ENCODE data around the gene OAS3. TPM values are rescaled to one million over a fixed set of nuclear protein-coding genes. Genes with fewer than 3 reads are reported as not detected.

The OAS3 gene, protein sequence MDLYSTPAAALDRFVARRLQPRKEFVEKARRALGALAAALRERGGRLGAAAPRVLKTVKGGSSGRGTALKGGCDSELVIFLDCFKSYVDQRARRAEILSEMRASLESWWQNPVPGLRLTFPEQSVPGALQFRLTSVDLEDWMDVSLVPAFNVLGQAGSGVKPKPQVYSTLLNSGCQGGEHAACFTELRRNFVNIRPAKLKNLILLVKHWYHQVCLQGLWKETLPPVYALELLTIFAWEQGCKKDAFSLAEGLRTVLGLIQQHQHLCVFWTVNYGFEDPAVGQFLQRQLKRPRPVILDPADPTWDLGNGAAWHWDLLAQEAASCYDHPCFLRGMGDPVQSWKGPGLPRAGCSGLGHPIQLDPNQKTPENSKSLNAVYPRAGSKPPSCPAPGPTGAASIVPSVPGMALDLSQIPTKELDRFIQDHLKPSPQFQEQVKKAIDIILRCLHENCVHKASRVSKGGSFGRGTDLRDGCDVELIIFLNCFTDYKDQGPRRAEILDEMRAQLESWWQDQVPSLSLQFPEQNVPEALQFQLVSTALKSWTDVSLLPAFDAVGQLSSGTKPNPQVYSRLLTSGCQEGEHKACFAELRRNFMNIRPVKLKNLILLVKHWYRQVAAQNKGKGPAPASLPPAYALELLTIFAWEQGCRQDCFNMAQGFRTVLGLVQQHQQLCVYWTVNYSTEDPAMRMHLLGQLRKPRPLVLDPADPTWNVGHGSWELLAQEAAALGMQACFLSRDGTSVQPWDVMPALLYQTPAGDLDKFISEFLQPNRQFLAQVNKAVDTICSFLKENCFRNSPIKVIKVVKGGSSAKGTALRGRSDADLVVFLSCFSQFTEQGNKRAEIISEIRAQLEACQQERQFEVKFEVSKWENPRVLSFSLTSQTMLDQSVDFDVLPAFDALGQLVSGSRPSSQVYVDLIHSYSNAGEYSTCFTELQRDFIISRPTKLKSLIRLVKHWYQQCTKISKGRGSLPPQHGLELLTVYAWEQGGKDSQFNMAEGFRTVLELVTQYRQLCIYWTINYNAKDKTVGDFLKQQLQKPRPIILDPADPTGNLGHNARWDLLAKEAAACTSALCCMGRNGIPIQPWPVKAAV
- 10 to 100 TPM in 1 of 3 donors, 1 to 10 TPM in 2; 2.2 to 16.7 (median 9.0) TPM for polyA plus RNA-seq

DNA sequence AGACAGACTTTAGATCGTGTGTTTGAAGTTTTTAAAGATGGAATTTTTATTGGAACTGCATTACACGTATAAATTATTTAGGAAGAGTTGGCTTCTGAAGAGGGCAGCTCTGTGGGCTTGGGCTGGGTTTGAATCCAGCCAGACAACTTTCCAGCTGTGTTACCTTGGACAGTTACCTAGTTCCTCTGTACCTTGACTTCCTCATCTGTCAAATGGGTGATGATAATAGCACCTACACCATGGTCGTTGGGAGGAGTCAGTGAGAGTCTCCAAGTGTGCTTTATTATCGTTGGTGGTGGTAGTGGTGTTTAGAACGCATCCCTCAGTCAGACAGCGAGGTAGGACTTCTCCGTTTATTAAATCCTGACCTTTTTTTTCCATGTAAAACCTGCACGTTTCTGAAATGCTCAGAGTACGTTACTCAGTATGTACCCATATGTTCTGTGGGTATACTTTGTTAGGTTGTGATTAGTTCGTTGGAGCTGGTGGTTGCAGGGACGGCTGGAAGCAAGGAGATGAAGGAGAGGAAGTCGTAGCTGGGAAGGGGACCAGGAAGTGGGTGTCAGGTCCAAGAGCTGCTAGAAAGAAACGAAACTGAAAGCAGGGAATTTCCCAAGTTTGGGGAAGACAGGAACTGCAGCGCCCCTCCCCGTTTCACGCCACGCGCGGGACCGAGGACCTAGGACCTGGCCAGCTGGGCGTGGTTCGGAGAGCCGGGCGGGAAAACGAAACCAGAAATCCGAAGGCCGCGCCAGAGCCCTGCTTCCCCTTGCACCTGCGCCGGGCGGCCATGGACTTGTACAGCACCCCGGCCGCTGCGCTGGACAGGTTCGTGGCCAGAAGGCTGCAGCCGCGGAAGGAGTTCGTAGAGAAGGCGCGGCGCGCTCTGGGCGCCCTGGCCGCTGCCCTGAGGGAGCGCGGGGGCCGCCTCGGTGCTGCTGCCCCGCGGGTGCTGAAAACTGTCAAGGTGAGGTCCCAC, at the start of gene OAS3:
Gene OAS3 (plus strand): TSS at position 734 of the 979 bp plus-strand sequence. CDS start 57 bp downstream, at position 791.
- Mint-ChIP-seq H3K9me3 (no peaks in the 10 kb centered on the region), H3K27ac (peak within 1 kb of the TSS; percentile 87 to 95 (median 90)), H3K4me1 (peaks cover 30 to 37% of the 10 kb centered on the region in 2 donors), H3K4me3 (peak within 1 kb of the TSS; percentile 91 to 95 (median 94)), H3K36me3 (peaks cover 0 to 4% (median 0%) of the 10 kb centered on the region in 3 donors), H3K27me3 (ENCODE audit: low read depth in 3 of 3) (no peaks in the 10 kb centered on the region)
- DNase-seq: peak; percentile 59 to 64 (median 62)

DNA sequence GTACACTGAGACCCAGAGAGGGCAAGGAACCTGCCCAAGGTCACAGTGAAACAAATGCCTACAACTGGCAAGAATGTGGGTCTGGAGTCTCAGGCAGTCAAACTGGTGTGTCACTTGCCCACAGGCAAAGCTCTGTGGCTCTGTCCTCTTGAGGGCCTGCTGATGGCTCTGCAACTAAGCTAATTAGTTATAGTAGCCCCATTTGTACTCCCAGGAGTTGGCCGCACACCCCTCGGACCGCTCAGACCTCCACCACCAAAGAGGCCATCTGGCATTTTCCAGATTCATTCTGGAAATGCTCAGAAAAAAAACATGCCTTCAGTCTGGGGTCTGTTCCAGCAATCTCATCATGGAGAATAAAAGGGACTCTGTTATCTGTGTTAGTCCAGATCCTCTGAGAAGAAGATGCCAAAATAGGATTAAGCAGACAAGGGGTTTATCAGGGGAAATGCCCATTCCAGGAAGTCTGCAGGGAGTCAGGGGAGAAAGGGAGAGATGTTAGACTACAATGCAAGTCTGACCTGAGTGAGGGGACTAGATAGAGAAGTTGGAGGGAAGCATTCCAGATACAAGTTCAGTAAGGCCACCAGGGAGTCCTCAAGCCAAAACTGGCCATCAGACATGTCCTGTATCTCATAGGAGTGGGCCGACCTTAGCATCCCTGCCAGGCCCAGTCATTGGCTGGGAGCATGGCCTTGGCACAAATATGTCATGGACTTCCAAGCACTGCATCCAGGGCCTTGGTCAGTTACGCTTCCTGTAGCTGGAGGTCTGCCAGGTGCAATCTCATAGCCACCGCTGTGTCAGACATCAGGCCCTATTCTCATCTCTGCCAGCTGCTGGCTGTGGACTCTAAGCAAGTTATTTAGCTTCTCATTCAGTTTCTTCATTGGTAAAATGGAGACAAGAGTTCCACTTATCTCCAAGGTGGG, 46.9 kb upstream of the OAS3 start:
- Mint-ChIP-seq H3K36me3 (peaks cover 0 to 3% (median 0%) of the 10 kb centered on the region in 3 donors), H3K9me3 (no peaks in the 10 kb centered on the region), H3K27ac (no peak overlapping the region), H3K4me1 (no peaks in the 10 kb centered on the region), H3K4me3 (no peak overlapping the region), H3K27me3 (ENCODE audit: low read depth in 3 of 3) (peaks cover 0 to 8% (median 8%) of the 10 kb centered on the region in 3 donors)
- DNase-seq: no peak

DNA sequence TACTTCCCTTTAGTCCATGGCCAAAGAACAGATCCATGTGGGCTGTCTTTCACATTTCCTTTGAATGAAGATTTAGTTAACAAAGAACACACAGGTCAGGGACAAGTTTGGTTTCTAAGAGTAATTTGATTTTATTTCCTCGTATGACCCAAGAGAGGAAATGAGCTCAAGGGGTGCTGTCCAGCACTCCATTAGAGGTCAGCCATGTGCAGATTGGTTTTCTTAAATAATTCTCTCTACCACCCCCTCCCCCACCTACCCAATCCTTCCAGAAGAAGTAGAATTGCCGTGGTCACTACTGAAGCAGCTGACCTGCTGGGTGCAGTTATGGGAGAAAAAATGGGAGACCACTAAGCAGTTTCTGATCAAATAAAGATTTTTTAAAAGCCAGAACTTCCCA, 45.4 kb upstream of the OAS3 start:
- Mint-ChIP-seq H3K27ac (no peak overlapping the region), H3K4me1 (no peaks in the 10 kb centered on the region), H3K27me3 (ENCODE audit: low read depth in 3 of 3) (peaks cover 0 to 10% (median 10%) of the 10 kb centered on the region in 3 donors), H3K4me3 (no peak overlapping the region), H3K9me3 (no peaks in the 10 kb centered on the region), H3K36me3 (no peaks in the 10 kb centered on the region)
- DNase-seq: no peak

DNA sequence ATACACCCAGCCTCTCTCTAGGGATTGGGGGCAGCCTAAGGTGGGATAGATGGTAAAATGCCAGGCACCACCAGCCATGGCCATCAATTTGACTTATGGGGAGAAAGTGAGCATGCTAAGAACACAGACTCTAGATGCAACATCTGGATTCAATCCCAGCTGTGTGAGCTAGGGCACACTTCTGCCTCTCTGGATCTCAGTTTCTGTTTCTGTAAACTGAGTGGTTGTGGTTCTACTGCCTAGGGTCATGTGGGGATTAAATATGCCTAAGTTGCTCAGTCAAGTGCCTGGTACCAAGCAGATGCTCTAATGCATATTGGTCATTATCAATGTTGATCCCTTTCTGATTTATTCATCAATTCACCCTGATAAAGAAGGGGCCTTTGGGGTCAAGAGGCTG, 44.1 kb upstream of the OAS3 start:
- Mint-ChIP-seq H3K36me3 (no peaks in the 10 kb centered on the region), H3K27me3 (ENCODE audit: low read depth in 3 of 3) (peaks cover 0 to 12% (median 10%) of the 10 kb centered on the region in 3 donors)
- no peak for DNase-seq

DNA sequence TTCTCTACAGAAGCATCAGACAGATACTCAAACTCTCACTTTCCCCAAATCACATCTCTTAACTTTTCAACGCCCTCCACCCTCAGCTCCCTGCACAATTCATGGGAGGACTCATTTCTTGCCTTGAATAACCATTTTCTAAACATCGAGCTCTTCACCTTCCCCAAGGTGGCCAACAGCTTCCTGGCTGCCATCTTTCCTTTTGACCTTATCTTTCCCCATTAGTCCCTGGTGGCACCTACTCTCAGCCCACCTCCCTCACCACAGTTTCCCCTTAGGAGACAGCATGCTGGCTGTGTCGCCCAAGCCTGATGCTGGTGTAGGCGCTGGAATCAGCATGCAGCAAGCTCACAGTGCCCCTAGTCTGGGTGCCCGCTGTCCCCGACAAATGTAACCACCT, 39.9 kb upstream of the OAS3 start:
- Mint-ChIP-seq H3K4me3 (no peak overlapping the region), H3K27me3 (ENCODE audit: low read depth in 3 of 3) (peaks cover 0 to 7% (median 6%) of the 10 kb centered on the region in 3 donors), H3K4me1 (peaks cover 2 to 6% of the 10 kb centered on the region in 2 donors), H3K9me3 (no peaks in the 10 kb centered on the region), H3K36me3 (no peaks in the 10 kb centered on the region), H3K27ac (no peak overlapping the region)
- no peak for DNase-seq

More for the DNA sequence above, 44.1 kb upstream of the OAS3 start:
- H3K4me1 Mint-ChIP-seq: no peaks in the 10 kb centered on the region
- H3K9me3 Mint-ChIP-seq: no peaks in the 10 kb centered on the region
- no peak overlapping the region for H3K4me3 Mint-ChIP-seq
- H3K27ac Mint-ChIP-seq: no peak overlapping the region

DNA sequence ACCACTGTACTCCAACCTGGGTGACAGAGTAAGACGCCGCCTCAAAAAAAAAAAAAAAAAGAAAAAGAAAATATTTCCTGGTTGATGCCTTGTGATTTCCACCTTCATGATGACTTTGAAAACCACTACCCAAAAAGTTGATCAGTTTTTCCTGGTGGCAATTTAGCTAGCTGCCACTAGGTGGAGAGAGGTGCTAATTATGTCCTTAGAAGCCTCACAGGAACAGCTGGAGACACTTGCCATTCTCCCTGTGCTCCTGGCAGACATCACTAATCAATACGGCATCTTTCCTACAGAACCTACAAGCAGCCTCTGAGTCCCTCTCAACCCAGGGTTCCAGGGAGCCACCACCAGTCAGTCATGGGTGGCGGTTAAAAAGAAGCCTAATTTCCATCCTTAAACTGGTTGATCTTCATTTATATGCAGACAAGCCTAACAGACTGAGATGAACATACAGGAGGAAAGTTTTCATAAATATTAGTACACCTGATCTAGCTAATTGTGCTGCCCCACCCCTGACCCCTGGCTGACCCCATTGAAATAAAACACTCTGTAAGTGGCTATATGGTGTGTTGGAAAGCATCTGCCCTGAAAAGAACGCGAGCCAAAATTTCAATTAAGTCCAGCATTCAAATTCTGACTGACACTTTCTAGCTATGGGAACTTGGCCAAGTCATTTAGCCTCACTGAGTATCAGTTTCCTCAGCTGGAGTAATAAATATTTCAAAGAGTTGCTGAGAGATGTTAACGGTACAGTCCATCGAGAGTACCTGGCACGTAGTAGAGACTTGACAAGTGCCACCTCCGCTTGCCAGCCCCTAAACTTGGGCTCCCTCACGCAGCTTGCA, 37.8 kb upstream of the OAS3 start:
- H3K27me3 Mint-ChIP-seq (ENCODE audit: low read depth in 3 of 3): peaks cover 0 to 7% (median 4%) of the 10 kb centered on the region in 3 donors
- no peak overlapping the region for H3K27ac Mint-ChIP-seq
- H3K4me1 Mint-ChIP-seq: peaks cover 4 to 18% of the 10 kb centered on the region in 2 donors
- no peaks in the 10 kb centered on the region for H3K36me3 Mint-ChIP-seq
- no peaks in the 10 kb centered on the region for H3K9me3 Mint-ChIP-seq
- H3K4me3 Mint-ChIP-seq: no peak overlapping the region
- DNase-seq: peak; percentile 16 to 34 (median 22)

DNA sequence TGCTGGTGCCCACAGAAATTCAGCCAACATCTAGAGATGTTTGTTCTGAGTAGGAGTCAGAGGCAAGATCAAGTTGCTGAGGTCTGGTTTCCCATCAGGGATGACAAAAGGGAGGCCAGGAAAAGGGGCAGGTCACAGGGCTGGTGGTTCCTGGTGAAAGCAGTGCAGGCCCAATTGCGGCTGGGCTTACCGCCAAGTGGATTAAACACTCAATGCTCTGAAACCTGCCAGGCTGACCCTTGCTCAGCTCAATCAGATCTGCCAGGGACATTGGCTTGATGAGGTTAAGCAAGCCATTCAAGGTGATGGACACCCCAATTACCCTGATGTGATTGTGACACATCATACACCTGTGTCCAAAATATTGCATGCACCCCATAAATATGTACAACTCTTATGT, 37.0 kb upstream of the OAS3 start:
- H3K4me1 Mint-ChIP-seq: peaks cover 4 to 23% of the 10 kb centered on the region in 2 donors
- no peak overlapping the region for H3K4me3 Mint-ChIP-seq
- DNase-seq: no peak
- no peaks in the 10 kb centered on the region for H3K9me3 Mint-ChIP-seq
- no peaks in the 10 kb centered on the region for H3K36me3 Mint-ChIP-seq
- H3K27me3 Mint-ChIP-seq (ENCODE audit: low read depth in 3 of 3): peaks cover 0 to 5% (median 3%) of the 10 kb centered on the region in 3 donors
- no peak overlapping the region for H3K27ac Mint-ChIP-seq

DNA sequence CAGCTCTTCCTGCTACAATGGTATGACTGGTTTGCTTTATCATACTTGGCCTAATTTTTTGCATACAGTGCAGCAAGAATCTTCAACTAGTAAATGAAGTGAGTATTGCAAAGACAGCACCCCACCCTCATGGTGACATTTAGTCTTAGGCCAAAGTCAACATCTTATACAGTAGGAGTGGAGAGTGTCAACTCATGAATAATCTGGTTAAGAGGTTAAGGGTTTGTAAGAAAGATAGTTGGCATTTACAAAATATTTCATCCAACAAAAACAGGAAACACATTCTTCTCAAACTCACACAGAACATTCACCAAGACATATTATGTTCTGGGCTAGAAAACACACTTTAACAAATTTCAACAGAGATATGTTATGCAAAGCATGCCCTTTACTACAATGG, 33.7 kb upstream of the OAS3 start:
- H3K4me1 Mint-ChIP-seq: peaks cover 37 to 56% of the 10 kb centered on the region in 2 donors

DNA sequence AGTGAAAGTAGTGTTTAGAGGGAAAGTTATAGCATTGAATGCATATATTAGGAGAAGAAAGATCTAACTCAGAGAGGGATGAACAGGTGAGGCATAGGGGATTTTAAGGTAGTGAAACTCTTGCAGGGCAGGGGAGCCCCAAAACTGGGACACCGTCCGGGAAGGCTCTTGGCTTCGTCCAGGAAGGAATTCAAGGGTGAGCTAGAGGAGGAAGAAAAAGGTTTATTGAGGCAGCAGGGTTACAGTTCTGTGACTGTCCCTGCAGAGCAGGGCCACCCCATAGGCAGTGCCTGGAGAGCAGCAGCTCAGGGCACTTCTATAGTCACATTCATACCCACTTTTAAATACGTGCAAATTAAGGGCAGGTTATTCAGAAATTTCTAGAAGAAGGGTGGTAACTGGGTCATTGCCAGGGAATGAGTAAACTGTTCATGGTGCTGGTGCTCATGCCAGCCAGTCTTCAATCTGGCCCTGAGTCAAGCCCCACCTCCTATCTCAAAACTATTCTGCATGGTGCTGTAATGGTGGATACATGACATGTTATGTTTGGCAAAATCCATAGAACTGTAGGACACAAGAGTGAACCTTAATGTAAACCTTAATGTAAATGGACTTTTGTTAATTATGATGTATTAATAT, 32.7 kb upstream of the OAS3 start:
- Mint-ChIP-seq H3K4me1 (peaks cover 40 to 66% of the 10 kb centered on the region in 2 donors), H3K4me3 (peak overlapping the region in 4 of 5 donors; percentile 1 to 18 (median 11)), H3K27ac (peak overlapping the region in 4 of 6 donors; percentile 0 to 72 (median 40)), H3K36me3 (peaks cover 7 to 16% (median 13%) of the 10 kb centered on the region in 3 donors), H3K27me3 (ENCODE audit: low read depth in 3 of 3) (no peaks in the 10 kb centered on the region), H3K9me3 (no peaks in the 10 kb centered on the region)
- DNase-seq: no peak

More for the DNA sequence above, 33.7 kb upstream of the OAS3 start:
- Mint-ChIP-seq H3K4me3 (no peak overlapping the region), H3K9me3 (no peaks in the 10 kb centered on the region), H3K36me3 (peaks cover 0 to 7% (median 4%) of the 10 kb centered on the region in 3 donors), H3K27me3 (ENCODE audit: low read depth in 3 of 3) (no peaks in the 10 kb centered on the region), H3K27ac (peak overlapping the region in 4 of 6 donors; percentile 31 to 63 (median 50))
- no peak for DNase-seq

DNA sequence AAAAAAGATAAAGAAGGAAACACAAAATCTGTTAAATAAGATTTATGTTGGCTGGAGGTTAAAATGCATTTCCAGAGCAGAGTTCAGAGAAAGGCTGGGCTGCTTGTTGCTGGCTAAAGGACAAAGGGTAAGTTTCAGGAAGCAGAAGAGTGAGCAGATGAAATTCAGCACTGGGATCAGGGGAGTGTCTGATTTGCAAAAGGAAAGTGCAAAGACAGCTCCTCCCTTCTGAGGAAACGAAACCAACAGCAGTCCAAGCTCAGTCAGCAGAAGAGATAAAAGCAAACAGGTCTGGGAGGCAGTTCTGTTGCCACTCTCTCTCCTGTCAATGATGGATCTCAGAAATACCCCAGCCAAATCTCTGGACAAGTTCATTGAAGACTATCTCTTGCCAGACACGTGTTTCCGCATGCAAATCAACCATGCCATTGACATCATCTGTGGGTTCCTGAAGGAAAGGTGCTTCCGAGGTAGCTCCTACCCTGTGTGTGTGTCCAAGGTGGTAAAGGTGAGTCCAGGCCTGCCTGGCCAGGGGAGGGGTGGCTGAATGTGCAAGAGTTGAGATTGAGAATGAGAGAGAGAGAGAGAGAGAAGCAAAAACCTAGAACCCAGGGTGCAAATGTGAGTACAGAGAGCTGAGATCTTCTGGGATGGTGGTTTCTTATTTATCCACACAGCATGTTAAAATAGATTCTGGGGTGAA, 31.4 kb upstream of the OAS3 start, which contains the start of gene OAS1:
Gene OAS1 (plus strand): TSS at position 251 of the 703 bp plus-strand sequence. CDS start 78 bp downstream, at position 329.
- peak; percentile 23 to 38 (median 38) for DNase-seq
- Mint-ChIP-seq H3K36me3 (peaks cover 14 to 27% (median 25%) of the 10 kb centered on the region in 3 donors), H3K27me3 (ENCODE audit: low read depth in 3 of 3) (no peaks in the 10 kb centered on the region), H3K9me3 (no peaks in the 10 kb centered on the region), H3K27ac (peak within 1 kb of the TSS; percentile 84 to 94 (median 90)), H3K4me1 (peaks cover 41 to 68% of the 10 kb centered on the region in 2 donors), H3K4me3 (peak within 1 kb of the TSS; percentile 90 to 99 (median 95))
